ENCODE data around the gene MUC6.

MUC6 gene

GRCh38 chr11:1034456-1035295 lies 1.8 kb downstream of the MUC6 start:
- no peak for DNase-seq
- no peak overlapping the region for H2BK120ac ChIP-seq (ENCODE audit: low read depth, low read length)
- no peaks in the 10 kb centered on the region for H3K36me3 ChIP-seq (ENCODE audit: control insufficient read depth in 1 of 2, insufficient read depth in 2 of 2, low read depth in 1 of 2, low read length in 2 of 2)
- H3K9me3 ChIP-seq (ENCODE audit: control insufficient read depth, low read length) = no peaks in the 10 kb centered on the region
- no peak overlapping the region for H2AK5ac ChIP-seq (ENCODE audit: low read length, severe bottlenecking)
- H3K4me3 ChIP-seq (ENCODE audit: insufficient read depth in 1 of 2, low read depth in 1 of 2, low read length in 2 of 2) = no peak overlapping the region
- peaks cover 0 to 45% of the 10 kb centered on the region in 2 experiments for H3K27me3 ChIP-seq (ENCODE audit: control insufficient read depth in 1 of 2, insufficient read depth in 1 of 2, low read length in 2 of 2)
- no peak overlapping the region for H3K14ac ChIP-seq (ENCODE audit: low read length in 2 of 2)
- no peak overlapping the region for H4K91ac ChIP-seq (ENCODE audit: low read length)
- no peaks in the 10 kb centered on the region for H3K79me1 ChIP-seq (replicated peaks; ENCODE audit: low read length, poor library complexity, severe bottlenecking)
- 91% methylated on average over 38 of the region's 39 CpGs for WGBS
- no peak overlapping the region for H3K23ac ChIP-seq (ENCODE audit: low read length in 2 of 2)
- H3K27ac ChIP-seq (ENCODE audit: low read length, poor library complexity, severe bottlenecking) = no peak overlapping the region
- no peak overlapping the region for H3K9ac ChIP-seq (ENCODE audit: low read length)
- no peak overlapping the region for H3K4me2 ChIP-seq (ENCODE audit: low read length, poor library complexity, severe bottlenecking)
- H2BK15ac ChIP-seq (ENCODE audit: low read depth, poor library complexity, severe bottlenecking) = no peak overlapping the region
- no peak overlapping the region for H3K18ac ChIP-seq (ENCODE audit: low read depth in 1 of 2, low read length in 2 of 2)
- no peak overlapping the region for H3K4ac ChIP-seq (ENCODE audit: low read depth in 1 of 2, low read length in 2 of 2)
- H3K4me1 ChIP-seq (ENCODE audit: control insufficient read depth, insufficient read depth, low read depth, low read length) = peaks cover 5% of the 10 kb centered on the region
- no peak overlapping the region for H2BK12ac ChIP-seq (ENCODE audit: low read length in 2 of 2)
- H2BK5ac ChIP-seq (ENCODE audit: low read depth, low read length, poor library complexity, severe bottlenecking) = no peak overlapping the region
- no peak overlapping the region for H4K8ac ChIP-seq (ENCODE audit: low read length)
- H2AFZ ChIP-seq (ENCODE audit: low read depth, low read length) = no peak overlapping the region

GRCh38 chr11:1034001-1034400 lies 2.5 kb downstream of the MUC6 start:
- Histone ChIP-seq H2BK12ac (ENCODE audit: low read length in 2 of 2) (no peak overlapping the region), H2BK15ac (ENCODE audit: low read depth, poor library complexity, severe bottlenecking) (no peak overlapping the region), H3K9ac (ENCODE audit: low read length) (no peak overlapping the region), H3K18ac (ENCODE audit: low read depth in 1 of 2, low read length in 2 of 2) (no peak overlapping the region), H3K4me1 (ENCODE audit: control insufficient read depth, insufficient read depth, low read depth, low read length) (peaks cover 4% of the 10 kb centered on the region), H3K9me3 (ENCODE audit: control insufficient read depth, low read length) (no peaks in the 10 kb centered on the region), H3K14ac (ENCODE audit: low read length in 2 of 2) (no peak overlapping the region), H3K4ac (ENCODE audit: low read depth in 1 of 2, low read length in 2 of 2) (no peak overlapping the region), H3K4me3 (ENCODE audit: insufficient read depth in 1 of 2, low read depth in 1 of 2, low read length in 2 of 2) (no peak overlapping the region), H2AK5ac (ENCODE audit: low read length, severe bottlenecking) (no peak overlapping the region), H3K27ac (ENCODE audit: low read length, poor library complexity, severe bottlenecking) (no peak overlapping the region), H4K8ac (ENCODE audit: low read length) (no peak overlapping the region), H2AFZ (ENCODE audit: low read depth, low read length) (no peak overlapping the region), H3K4me2 (ENCODE audit: low read length, poor library complexity, severe bottlenecking) (no peak overlapping the region), H3K79me1 (replicated peaks; ENCODE audit: low read length, poor library complexity, severe bottlenecking) (no peaks in the 10 kb centered on the region), H2BK5ac (ENCODE audit: low read depth, low read length, poor library complexity, severe bottlenecking) (no peak overlapping the region), H3K23ac (ENCODE audit: low read length in 2 of 2) (no peak overlapping the region), H2BK120ac (ENCODE audit: low read depth, low read length) (no peak overlapping the region), H4K91ac (ENCODE audit: low read length) (no peak overlapping the region), H3K36me3 (ENCODE audit: control insufficient read depth in 1 of 2, insufficient read depth in 2 of 2, low read depth in 1 of 2, low read length in 2 of 2) (no peaks in the 10 kb centered on the region), H3K27me3 (ENCODE audit: control insufficient read depth in 1 of 2, insufficient read depth in 1 of 2, low read length in 2 of 2) (peaks cover 0 to 49% of the 10 kb centered on the region in 2 experiments)
- no peak for DNase-seq
- WGBS = 92% methylated on average over 8 of the region's 8 CpGs

GRCh38 chr11:1033016-1033798 lies 3.3 kb downstream of the MUC6 start:
- no peak overlapping the region for H2AFZ ChIP-seq (ENCODE audit: low read depth, low read length)
- no peak overlapping the region for H3K14ac ChIP-seq (ENCODE audit: low read length in 2 of 2)
- no peaks in the 10 kb centered on the region for H3K36me3 ChIP-seq (ENCODE audit: control insufficient read depth in 1 of 2, insufficient read depth in 2 of 2, low read depth in 1 of 2, low read length in 2 of 2)
- no peak overlapping the region for H3K4me2 ChIP-seq (ENCODE audit: low read length, poor library complexity, severe bottlenecking)
- no peak overlapping the region for H2BK12ac ChIP-seq (ENCODE audit: low read length in 2 of 2)
- H2BK120ac ChIP-seq (ENCODE audit: low read depth, low read length) = no peak overlapping the region
- H2BK5ac ChIP-seq (ENCODE audit: low read depth, low read length, poor library complexity, severe bottlenecking) = no peak overlapping the region
- no peak overlapping the region for H3K4ac ChIP-seq (ENCODE audit: low read depth in 1 of 2, low read length in 2 of 2)
- H3K9ac ChIP-seq (ENCODE audit: low read length) = no peak overlapping the region
- no peak overlapping the region for H3K23ac ChIP-seq (ENCODE audit: low read length in 2 of 2)
- H3K4me3 ChIP-seq (ENCODE audit: insufficient read depth in 1 of 2, low read depth in 1 of 2, low read length in 2 of 2) = no peak overlapping the region
- no peak overlapping the region for H2BK15ac ChIP-seq (ENCODE audit: low read depth, poor library complexity, severe bottlenecking)
- no peak overlapping the region for H3K27ac ChIP-seq (ENCODE audit: low read length, poor library complexity, severe bottlenecking)
- DNase-seq = no peak
- peaks cover 0 to 54% of the 10 kb centered on the region in 2 experiments for H3K27me3 ChIP-seq (ENCODE audit: control insufficient read depth in 1 of 2, insufficient read depth in 1 of 2, low read length in 2 of 2)
- H3K18ac ChIP-seq (ENCODE audit: low read depth in 1 of 2, low read length in 2 of 2) = no peak overlapping the region
- WGBS = 91% methylated on average over 38 of the region's 38 CpGs
- no peak overlapping the region for H4K8ac ChIP-seq (ENCODE audit: low read length)
- no peaks in the 10 kb centered on the region for H3K9me3 ChIP-seq (ENCODE audit: control insufficient read depth, low read length)
- H3K4me1 ChIP-seq (ENCODE audit: control insufficient read depth, insufficient read depth, low read depth, low read length) = peaks cover 1% of the 10 kb centered on the region
- H4K91ac ChIP-seq (ENCODE audit: low read length) = no peak overlapping the region
- no peak overlapping the region for H2AK5ac ChIP-seq (ENCODE audit: low read length, severe bottlenecking)
- H3K79me1 ChIP-seq (replicated peaks; ENCODE audit: low read length, poor library complexity, severe bottlenecking) = no peaks in the 10 kb centered on the region

GRCh38 chr11:1032310-1032891 lies 4.1 kb downstream of the MUC6 start:
- no peak overlapping the region for H3K4me2 ChIP-seq (ENCODE audit: low read length, poor library complexity, severe bottlenecking)
- DNase-seq = no peak
- H2BK5ac ChIP-seq (ENCODE audit: low read depth, low read length, poor library complexity, severe bottlenecking) = no peak overlapping the region
- no peak overlapping the region for H2BK15ac ChIP-seq (ENCODE audit: low read depth, poor library complexity, severe bottlenecking)
- H3K27me3 ChIP-seq (ENCODE audit: control insufficient read depth in 1 of 2, insufficient read depth in 1 of 2, low read length in 2 of 2) = peaks cover 0 to 48% of the 10 kb centered on the region in 2 experiments
- no peak overlapping the region for H3K23ac ChIP-seq (ENCODE audit: low read length in 2 of 2)
- no peak overlapping the region for H3K14ac ChIP-seq (ENCODE audit: low read length in 2 of 2)
- no peak overlapping the region for H4K91ac ChIP-seq (ENCODE audit: low read length)
- no peak overlapping the region for H3K18ac ChIP-seq (ENCODE audit: low read depth in 1 of 2, low read length in 2 of 2)
- no peak overlapping the region for H2AK5ac ChIP-seq (ENCODE audit: low read length, severe bottlenecking)
- no peak overlapping the region for H4K8ac ChIP-seq (ENCODE audit: low read length)
- H3K79me1 ChIP-seq (replicated peaks; ENCODE audit: low read length, poor library complexity, severe bottlenecking) = no peaks in the 10 kb centered on the region
- H2BK12ac ChIP-seq (ENCODE audit: low read length in 2 of 2) = no peak overlapping the region
- 94% methylated on average over 12 of the region's 12 CpGs for WGBS
- H2AFZ ChIP-seq (ENCODE audit: low read depth, low read length) = no peak overlapping the region
- H3K4me3 ChIP-seq (ENCODE audit: insufficient read depth in 1 of 2, low read depth in 1 of 2, low read length in 2 of 2) = no peak overlapping the region
- no peak overlapping the region for H3K9ac ChIP-seq (ENCODE audit: low read length)
- no peak overlapping the region for H3K27ac ChIP-seq (ENCODE audit: low read length, poor library complexity, severe bottlenecking)
- peaks cover 1% of the 10 kb centered on the region for H3K4me1 ChIP-seq (ENCODE audit: control insufficient read depth, insufficient read depth, low read depth, low read length)
- H3K4ac ChIP-seq (ENCODE audit: low read depth in 1 of 2, low read length in 2 of 2) = no peak overlapping the region
- peaks cover 0 to 5% of the 10 kb centered on the region in 2 experiments for H3K36me3 ChIP-seq (ENCODE audit: control insufficient read depth in 1 of 2, insufficient read depth in 2 of 2, low read depth in 1 of 2, low read length in 2 of 2)
- no peak overlapping the region for H2BK120ac ChIP-seq (ENCODE audit: low read depth, low read length)
- H3K9me3 ChIP-seq (ENCODE audit: control insufficient read depth, low read length) = no peaks in the 10 kb centered on the region

All from mesenchymal stem cell (in vitro differentiated cells and primary cell).